Thoracic aorta (tissue), 2 donors: ENCODE results near the gene ATP2A3. TPM values are rescaled to one million over a fixed set of nuclear protein-coding genes. Genes with fewer than 3 reads are reported as not detected.

ENCODE experiments used
- ATAC-seq: fragments of 150-250 bp; one replicate; pipeline ENCODE4 v1.8.0; 2017; ENCODE audit warnings: low read depth; ENCODE audit not compliant: insufficient number of reproducible peaks, low FRiP score
- DNase-seq: peaks from one replicate; pipeline ENCODE4 v3.0.0-alpha.2; 2020; ENCODE audit warnings: low spot score
- H3K27ac ChIP-seq, 2 donors: fragments of 200-600 bp; sonication (generic); 1 replicate in 1 of 2; 2 replicates in 1 of 2; pipeline ENCODE4 v1.5.1; 2016; ENCODE audit warnings: mild to moderate bottlenecking in 2 of 2, moderate library complexity in 2 of 2
- H3K27me3 ChIP-seq: fragments of 200-600 bp; sonication (generic); replicated peaks from 2 replicates; pipeline ENCODE4 v1.6.0; 2016; ENCODE audit warnings: mild to moderate bottlenecking; ENCODE audit not compliant: insufficient read depth
- H3K36me3 ChIP-seq: fragments of 200-600 bp; sonication (generic); one replicate; pipeline ENCODE4 v1.5.1; 2016
- H3K4me1 ChIP-seq, 2 donors: fragments of 200-600 bp; sonication (generic); 1 replicate in 1 of 2; 2 replicates in 1 of 2; pipeline versions ENCODE4 v1.5.1 to v1.6.0; 2016; ENCODE audit warnings: low read depth in 2 of 2, mild to moderate bottlenecking in 1 of 2; ENCODE audit not compliant: control insufficient read depth in 1 of 2
- H3K4me3 ChIP-seq: fragments of 200-600 bp; sonication (generic); 2 replicates; pipeline ENCODE4 v1.5.1; 2016; ENCODE audit warnings: mild to moderate bottlenecking
- H3K9me3 ChIP-seq: fragments of 200-600 bp; sonication (generic); 2 replicates; pipeline ENCODE4 v1.5.1; 2016
- CTCF ChIP-seq: fragments of 200-600 bp; sonication (generic); IDR thresholded peaks from one replicate; pipeline ENCODE4 v1.5.1; 2019; ENCODE audit warnings: antibody characterized with exemption
- total RNA-seq, 2 donors: library from RNA; depleted of rRNA; stranded (reverse); fragments of >200 nt; gene quantifications; one replicate each; pipeline versions ENCODE4 v1.1.0 to v1.2.3, GENCODE V29; 2016

The ATP2A3 gene
- total RNA-seq, 2 donors from 2014 or later: 37.2 to 50.4 TPM

- Histone ChIP-seq H3K4me3 (peak overlapping the region; percentile 91), H3K36me3 (no peaks in the 10 kb centered on the region), H3K27me3 (no peaks in the 10 kb centered on the region), H3K27ac (peak overlapping the region in 1 of 2 donors; percentile 65), H3K9me3 (no peaks in the 10 kb centered on the region), H3K4me1 (peaks cover 23 to 60% of the 10 kb centered on the region in 2 donors)
- no peak for TF ChIP-seq CTCF
- ATAC-seq: no peak
- no peak for DNase-seq
These were observed 70.5 kb downstream of the ATP2A3 start for GRCh38 chr17:3893720-3894116.

- H3K9me3 ChIP-seq: no peaks in the 10 kb centered on the region
- ATAC-seq: peak; percentile 70
- peaks cover 23 to 63% of the 10 kb centered on the region in 2 donors for H3K4me1 ChIP-seq
- peak within 1 kb of the TSS; percentile 91 for H3K4me3 ChIP-seq
- peak within 1 kb of the TSS in 1 of 2 donors; percentile 65 for H3K27ac ChIP-seq
- H3K36me3 ChIP-seq: no peaks in the 10 kb centered on the region
- no peak for TF ChIP-seq CTCF
- no peaks in the 10 kb centered on the region for H3K27me3 ChIP-seq
- DNase-seq: peak; percentile 40
These were observed 71.1 kb downstream of the ATP2A3 start, which contains the start of gene CAMKK1 for GRCh38 chr17:3893003-3893719. Gene CAMKK1, minus strand, starts transcription at chr17:3893053. Its CDS starts 7,366 bp downstream, at chr17:3885687.

- Histone ChIP-seq H3K27me3 (no peaks in the 10 kb centered on the region), H3K27ac (no peak overlapping the region)
- TF ChIP-seq CTCF: no peak
These were observed 71.9 kb downstream of the ATP2A3 start for GRCh38 chr17:3892095-3892998.

GRCh38 chr17:3891626-3892094 lies 72.6 kb downstream of the ATP2A3 start:
- no peak for DNase-seq
- no peak overlapping the region for H3K27ac ChIP-seq
- H3K4me1 ChIP-seq: peaks cover 23 to 68% of the 10 kb centered on the region in 2 donors
- no peaks in the 10 kb centered on the region for H3K36me3 ChIP-seq
- no peaks in the 10 kb centered on the region for H3K27me3 ChIP-seq
- peak overlapping the region; percentile 91 for H3K4me3 ChIP-seq
- no peaks in the 10 kb centered on the region for H3K9me3 ChIP-seq
- no peak for ATAC-seq
- TF ChIP-seq CTCF: no peak

More at GRCh38 chr17:3892095-3892998, 71.9 kb downstream of the ATP2A3 start:
- Histone ChIP-seq H3K36me3 (no peaks in the 10 kb centered on the region), H3K4me1 (peaks cover 23 to 68% of the 10 kb centered on the region in 2 donors), H3K9me3 (no peaks in the 10 kb centered on the region), H3K4me3 (peak overlapping the region; percentile 91)
- peak; percentile 59 for DNase-seq
- no peak for ATAC-seq

- ATAC-seq (no peak), DNase-seq (no peak)
- no peak for TF ChIP-seq CTCF
- peak overlapping the region; percentile 68 to 89 for H3K27ac ChIP-seq
- no peaks in the 10 kb centered on the region for H3K27me3 ChIP-seq
- no peaks in the 10 kb centered on the region for H3K9me3 ChIP-seq
- no peaks in the 10 kb centered on the region for H3K36me3 ChIP-seq
- H3K4me3 ChIP-seq: no peak overlapping the region
- peaks cover 23 to 68% of the 10 kb centered on the region in 2 donors for H3K4me1 ChIP-seq
These were observed 73.4 kb downstream of the ATP2A3 start for GRCh38 chr17:3890878-3891219.
